Heart right ventricle (tissue), 16 donors: Measurements from ENCODE around the gene ATP2B1. TPM values are rescaled to one million over a fixed set of nuclear protein-coding genes. Genes with fewer than 3 reads are reported as not detected.

Experiments used
- ATAC-seq, 8 donors: fragments of 200-7000 bp; cut with Tn5 transposase; one replicate each; pipeline ENCODE4 v1.9.1; 2020; ENCODE audit warnings: mild to moderate bottlenecking in 8 of 8, moderate library complexity in 8 of 8, moderate number of reproducible peaks in 1 of 8
- DNase-seq, 2 donors: peaks; one replicate each; pipeline ENCODE4 v3.0.0-alpha.2; 2020
- H3K27ac ChIP-seq, 10 donors: fragments of 200-600 bp; sonication (generic) in 2 of 10; one replicate each; pipeline versions ENCODE4 v1.5.0 to v1.8.0; 2020 to 2022; ENCODE audit warnings: mild to moderate bottlenecking in 3 of 10
- H3K27me3 ChIP-seq, 7 donors: fragments of 200-600 bp; one replicate each; pipeline ENCODE4 v1.8.0; 2021 to 2022; ENCODE audit warnings: mild to moderate bottlenecking in 2 of 7
- H3K36me3 ChIP-seq, 9 donors: fragments of 200-600 bp; sonication (generic) in 1 of 9; one replicate each; pipeline versions ENCODE4 v1.5.0 to v1.8.0; 2020 to 2022; ENCODE audit warnings: mild to moderate bottlenecking in 2 of 9
- H3K4me1 ChIP-seq, 9 donors: fragments of 200-600 bp; sonication (generic) in 1 of 9; one replicate each; pipeline versions ENCODE4 v1.5.0 to v1.8.0; 2020 to 2022; ENCODE audit warnings: mild to moderate bottlenecking in 4 of 9
- H3K4me3 ChIP-seq, 10 donors: fragments of 200-600 bp; sonication (generic) in 2 of 10; one replicate each; pipeline versions ENCODE4 v1.5.0 to v1.8.0; 2020 to 2022; ENCODE audit warnings: mild to moderate bottlenecking in 7 of 10, moderate library complexity in 2 of 10
- H3K9me3 ChIP-seq, 11 donors: fragments of 200-600 bp in 10 of 11; sonication (generic) in 2 of 11; one replicate each; pipeline versions ENCODE4 v1.5.0 to v1.8.0; 2013 to 2022; ENCODE audit warnings: mild to moderate bottlenecking in 2 of 11, control low read depth in 1 of 11, moderate library complexity in 1 of 11
- CTCF ChIP-seq, 9 donors: fragments of 200-600 bp; sonication (generic) in 2 of 9; IDR thresholded peaks; one replicate each; pipeline versions ENCODE4 v1.5.0 to v1.8.0; 2021 to 2022; ENCODE audit warnings: antibody characterized with exemption in 9 of 9, mild to moderate bottlenecking in 5 of 9, moderate library complexity in 1 of 9
- WGBS, 2 donors: extraction: QIAGEN DNeasy Blood & Tissue Kit; methylation state at CpG; one replicate each; pipeline ENCODE4 v1.1.7; 2013; ENCODE audit warnings: inconsistent platforms in 1 of 2; 5-methylcytosine and 5-hydroxymethylcytosine counted together
- intact Hi-C, 10 donors: fragments of 100-400 bp; cut with DNase I; formaldehyde crosslinking; loops; one replicate each; pipeline versions ENCODE4 v1.11.1 to v1.14.2; 2022
- polyA plus RNA-seq, 2 donors: library from polyadenylated mRNA; stranded (reverse); fragments of 200-250 nt; gene quantifications; one replicate each; pipeline ENCODE4 v1.2.3, GENCODE V29; 2013
- total RNA-seq, 10 donors: library from RNA; stranded (reverse); fragmentation: NEBNext Ultra II Directional in 3 of 10; extraction: Animal tissue kit (Norgen Biotek cat#: 25700) in 3 of 10; gene quantifications; one replicate each; pipeline versions ENCODE4 v1.2.1 to v1.2.4, GENCODE V29; 2021 to 2023
- donor health status: Arrhythmogenic right ventricular cardiomyopathy.
- donor health status: ischemic (EF 13 %, LVEDD 7.1; RV severe dilation, severe dysfunction).
- donor health status: healthy with polysubstance abuse.
- donor health status: DM: no; HTN: yes; CAD: no.
- donor health status: DM: no; HTN: no; CAD: no.
- donor health status: ischemic (EF 25% LVEDD 6.9; RV normal size, moderate dysfunction).
- donor health status: ischemic (EF 25% LVEDD 5.7; RV mildly dilated, moderate dysfunction).
- donor health status: healthy.
- donor health status: DM: yes; HTN: yes; CAD: no.
- donor health status: Ischemic cardiomyopathy.
- donor health status: ischemic (EF 35%, LVEDD 5.7; RV mildly dilated, moderate dysfunction).
- donor health status: nonischemic (EF 11% LVEDD 7.7; RV severe dilation, severe dysfunction).
- donor health status: DM: yes; HTN: yes; CAD: no.
- donor health status: PGD.
- donor health status: ischemic (EF 29% LVEDD 5.4; RV normal size, mild dysfunction).
- donor health status: nonischemic (EF 23%, LVEDD 6.1; RV moderate dilation, normal function).

ATP2B1 gene
- total and polyA plus RNA-seq, 12 donors = 5.9 to 20.5 (median 15.2) TPM

- Histone ChIP-seq H3K4me3 (no peak overlapping the region), H3K27me3 (no peaks in the 10 kb centered on the region), H3K9me3 (no peaks in the 10 kb centered on the region), H3K4me1 (no peaks in the 10 kb centered on the region), H3K36me3 (peaks cover 0 to 86% (median 7%) of the 10 kb centered on the region in 9 donors), H3K27ac (no peak overlapping the region)
- WGBS, 2 donors = 86 to 88% methylated on average over 3 of the region's 3 CpGs
- TF ChIP-seq CTCF (IDR thresholded peaks at IDR 0.05) = no peak
- intact Hi-C loops = no loop called here
- ATAC-seq (no peak), DNase-seq (no peak)
These were observed 98.3 kb downstream of the ATP2B1 start for GRCh38 chr12:89610366-89610765.

- Histone ChIP-seq H3K4me3 (no peak overlapping the region), H3K4me1 (no peaks in the 10 kb centered on the region), H3K27me3 (no peaks in the 10 kb centered on the region), H3K9me3 (no peaks in the 10 kb centered on the region), H3K36me3 (peaks cover 0 to 100% (median 20%) of the 10 kb centered on the region in 9 donors), H3K27ac (no peak overlapping the region)
- intact Hi-C loops = no loop called here
- 96 to 97% methylated on average over 5 of the region's 5 CpGs for WGBS, 2 donors
- no peak for TF ChIP-seq CTCF (IDR thresholded peaks at IDR 0.05)
- ATAC-seq (no peak), DNase-seq (no peak)
These were observed 105.0 kb downstream of the ATP2B1 start for GRCh38 chr12:89603678-89604077.

DNA sequence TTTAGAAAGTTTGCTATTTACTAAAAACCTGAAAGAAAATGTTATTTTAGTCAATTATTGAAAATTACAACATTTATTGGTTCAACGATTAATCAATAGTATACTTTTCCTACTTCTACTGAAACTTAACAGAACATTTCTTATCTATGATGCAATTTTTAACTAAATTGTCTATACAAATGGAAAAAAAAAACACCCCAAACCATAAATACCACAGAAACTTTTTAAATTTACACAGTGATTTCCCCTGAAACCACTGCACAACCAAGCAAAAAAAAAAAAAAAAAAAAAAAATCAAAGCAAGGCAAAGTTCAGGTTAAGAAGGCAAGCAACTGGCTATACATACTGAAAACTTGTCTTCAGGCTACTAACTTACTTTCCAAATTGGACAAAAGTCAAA is 110.9 kb downstream of the ATP2B1 start:
- H3K27ac ChIP-seq = no peak overlapping the region
- peaks cover 0 to 87% (median 9%) of the 10 kb centered on the region in 9 donors for H3K36me3 ChIP-seq
- ATAC-seq = no peak

DNA sequence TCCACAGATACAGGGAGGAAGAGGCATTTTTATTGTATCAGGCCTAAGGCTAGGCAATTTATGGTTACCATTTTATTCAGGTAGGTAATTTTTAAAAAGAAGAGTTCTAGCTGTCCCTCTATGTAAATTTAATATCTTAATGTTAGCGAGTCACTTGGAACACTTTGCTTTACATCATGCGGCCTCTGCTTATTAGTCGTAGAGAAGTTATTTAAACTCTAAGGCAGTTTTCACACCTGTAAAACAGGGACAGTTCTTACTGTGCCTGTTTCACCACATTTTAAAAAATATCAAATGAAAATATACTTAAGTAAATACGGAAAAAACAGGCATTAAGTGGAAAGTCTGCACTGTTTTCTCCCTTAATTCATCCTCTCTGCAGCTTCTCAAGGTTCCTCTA is 111.4 kb downstream of the ATP2B1 start:
- 83 to 86% methylated on average over 4 of the region's 4 CpGs for WGBS, 2 donors

More for the DNA sequence above, 110.9 kb downstream of the ATP2B1 start:
- H3K4me3 ChIP-seq = no peak overlapping the region
- intact Hi-C loops = no loop called here
- DNase-seq = no peak
- H3K9me3 ChIP-seq = no peaks in the 10 kb centered on the region
- 96 to 100% methylated on average over 1 of the region's 1 CpG for WGBS, 2 donors
- H3K4me1 ChIP-seq = no peaks in the 10 kb centered on the region
- no peak for TF ChIP-seq CTCF (IDR thresholded peaks at IDR 0.05)
- H3K27me3 ChIP-seq = no peaks in the 10 kb centered on the region

More for the DNA sequence above, 111.4 kb downstream of the ATP2B1 start:
- Histone ChIP-seq H3K4me3 (no peak overlapping the region), H3K36me3 (peaks cover 0 to 87% (median 4%) of the 10 kb centered on the region in 9 donors), H3K27me3 (no peaks in the 10 kb centered on the region), H3K9me3 (no peaks in the 10 kb centered on the region), H3K4me1 (no peaks in the 10 kb centered on the region), H3K27ac (no peak overlapping the region)
- TF ChIP-seq CTCF (IDR thresholded peaks at IDR 0.05) = no peak
- ATAC-seq (no peak), DNase-seq (no peak)
- intact Hi-C loops = no loop called here
